NB4 (cell line): Measurements from ENCODE around the gene FRMD1.

Experiments
- MYC ChIP-seq: IDR thresholded peaks from 2 replicates; pipeline ENCODE4 v1.6.1; 2011; ENCODE audit warnings: low read depth, low read length
- POLR2A ChIP-seq: IDR thresholded peaks from 2 replicates; pipeline ENCODE4 v1.6.1; 2011; ENCODE audit warnings: mild to moderate bottlenecking; ENCODE audit not compliant: insufficient read length; ENCODE audit errors: extremely low read depth
- TF ChIP-seq, protein P1 (sequence below): IDR thresholded peaks from 2 replicates; pipeline ENCODE4 v1.6.1; 2011; ENCODE audit warnings: low read depth, low read length
- TF ChIP-seq, protein P2 (sequence below): IDR thresholded peaks from one replicate; pipeline ENCODE4 v1.5.1; 2012; ENCODE audit warnings: low read depth, low read length

DNA sequence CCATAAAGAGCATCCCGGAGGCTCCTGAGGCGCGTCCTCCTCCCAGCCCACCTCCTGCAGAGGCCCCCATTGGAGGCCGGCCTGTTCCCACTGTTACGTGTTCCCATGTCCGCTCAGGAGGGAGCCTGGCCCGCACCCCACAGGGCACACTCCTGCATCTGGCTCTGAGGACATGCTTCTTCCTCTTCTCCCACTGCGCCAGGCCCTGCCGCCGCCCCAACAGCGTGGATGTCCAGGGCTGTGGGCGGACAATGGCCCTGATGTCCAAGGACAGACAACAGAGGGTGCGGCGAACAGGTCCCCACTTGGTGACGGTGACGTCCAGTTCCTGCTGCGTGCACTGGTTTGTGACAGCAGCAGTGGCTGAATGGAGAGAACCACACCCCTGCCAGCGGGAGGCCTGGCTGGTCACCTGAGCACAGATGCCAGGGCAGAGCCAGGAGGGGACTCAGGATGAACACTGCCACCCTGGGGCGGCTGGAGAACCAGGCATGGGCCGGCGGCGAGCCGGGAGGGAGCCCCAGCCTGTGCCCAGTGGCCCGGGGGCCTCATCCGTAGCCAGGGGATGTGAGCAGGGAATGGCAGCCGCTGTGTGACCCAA lies 26.6 kb downstream of the FRMD1 start:
- TF ChIP-seq, protein P1, sequence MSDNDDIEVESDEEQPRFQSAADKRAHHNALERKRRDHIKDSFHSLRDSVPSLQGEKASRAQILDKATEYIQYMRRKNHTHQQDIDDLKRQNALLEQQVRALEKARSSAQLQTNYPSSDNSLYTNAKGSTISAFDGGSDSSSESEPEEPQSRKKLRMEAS = no peak
- TF ChIP-seq, protein P2, sequence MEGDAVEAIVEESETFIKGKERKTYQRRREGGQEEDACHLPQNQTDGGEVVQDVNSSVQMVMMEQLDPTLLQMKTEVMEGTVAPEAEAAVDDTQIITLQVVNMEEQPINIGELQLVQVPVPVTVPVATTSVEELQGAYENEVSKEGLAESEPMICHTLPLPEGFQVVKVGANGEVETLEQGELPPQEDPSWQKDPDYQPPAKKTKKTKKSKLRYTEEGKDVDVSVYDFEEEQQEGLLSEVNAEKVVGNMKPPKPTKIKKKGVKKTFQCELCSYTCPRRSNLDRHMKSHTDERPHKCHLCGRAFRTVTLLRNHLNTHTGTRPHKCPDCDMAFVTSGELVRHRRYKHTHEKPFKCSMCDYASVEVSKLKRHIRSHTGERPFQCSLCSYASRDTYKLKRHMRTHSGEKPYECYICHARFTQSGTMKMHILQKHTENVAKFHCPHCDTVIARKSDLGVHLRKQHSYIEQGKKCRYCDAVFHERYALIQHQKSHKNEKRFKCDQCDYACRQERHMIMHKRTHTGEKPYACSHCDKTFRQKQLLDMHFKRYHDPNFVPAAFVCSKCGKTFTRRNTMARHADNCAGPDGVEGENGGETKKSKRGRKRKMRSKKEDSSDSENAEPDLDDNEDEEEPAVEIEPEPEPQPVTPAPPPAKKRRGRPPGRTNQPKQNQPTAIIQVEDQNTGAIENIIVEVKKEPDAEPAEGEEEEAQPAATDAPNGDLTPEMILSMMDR = no peak
- TF ChIP-seq POLR2A (no peak), MYC (no peak)
